Measurements from ENCODE around the gene DLGAP1. TPM values are rescaled to one million over a fixed set of nuclear protein-coding genes. Genes with fewer than 3 reads are reported as not detected.

The DLGAP1 gene
- total RNA-seq, 1 experiment from 2014 or later = 0.39 TPM

DNA sequence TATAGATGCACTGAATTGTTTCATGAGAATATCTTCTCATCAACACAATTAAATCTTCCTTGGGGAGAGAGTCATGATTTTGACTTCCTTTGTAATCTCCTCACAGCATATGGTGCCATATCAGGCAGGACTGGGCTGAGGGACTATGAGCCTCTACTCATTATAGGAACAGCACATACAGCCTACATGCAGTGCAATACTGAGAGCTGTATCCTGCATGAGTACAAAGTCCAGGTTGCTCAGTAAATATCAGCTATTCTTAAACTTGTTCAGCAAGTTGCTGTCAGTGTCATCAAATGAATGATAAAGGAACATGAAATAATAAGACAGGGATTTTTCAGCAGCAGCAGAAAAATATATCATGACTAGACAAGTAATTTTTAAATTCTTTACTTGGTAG lies 10.8 kb downstream of the DLGAP1 start:
- CTCF ChIA-PET = no interaction called here
- TF ChIP-seq, protein P1, sequence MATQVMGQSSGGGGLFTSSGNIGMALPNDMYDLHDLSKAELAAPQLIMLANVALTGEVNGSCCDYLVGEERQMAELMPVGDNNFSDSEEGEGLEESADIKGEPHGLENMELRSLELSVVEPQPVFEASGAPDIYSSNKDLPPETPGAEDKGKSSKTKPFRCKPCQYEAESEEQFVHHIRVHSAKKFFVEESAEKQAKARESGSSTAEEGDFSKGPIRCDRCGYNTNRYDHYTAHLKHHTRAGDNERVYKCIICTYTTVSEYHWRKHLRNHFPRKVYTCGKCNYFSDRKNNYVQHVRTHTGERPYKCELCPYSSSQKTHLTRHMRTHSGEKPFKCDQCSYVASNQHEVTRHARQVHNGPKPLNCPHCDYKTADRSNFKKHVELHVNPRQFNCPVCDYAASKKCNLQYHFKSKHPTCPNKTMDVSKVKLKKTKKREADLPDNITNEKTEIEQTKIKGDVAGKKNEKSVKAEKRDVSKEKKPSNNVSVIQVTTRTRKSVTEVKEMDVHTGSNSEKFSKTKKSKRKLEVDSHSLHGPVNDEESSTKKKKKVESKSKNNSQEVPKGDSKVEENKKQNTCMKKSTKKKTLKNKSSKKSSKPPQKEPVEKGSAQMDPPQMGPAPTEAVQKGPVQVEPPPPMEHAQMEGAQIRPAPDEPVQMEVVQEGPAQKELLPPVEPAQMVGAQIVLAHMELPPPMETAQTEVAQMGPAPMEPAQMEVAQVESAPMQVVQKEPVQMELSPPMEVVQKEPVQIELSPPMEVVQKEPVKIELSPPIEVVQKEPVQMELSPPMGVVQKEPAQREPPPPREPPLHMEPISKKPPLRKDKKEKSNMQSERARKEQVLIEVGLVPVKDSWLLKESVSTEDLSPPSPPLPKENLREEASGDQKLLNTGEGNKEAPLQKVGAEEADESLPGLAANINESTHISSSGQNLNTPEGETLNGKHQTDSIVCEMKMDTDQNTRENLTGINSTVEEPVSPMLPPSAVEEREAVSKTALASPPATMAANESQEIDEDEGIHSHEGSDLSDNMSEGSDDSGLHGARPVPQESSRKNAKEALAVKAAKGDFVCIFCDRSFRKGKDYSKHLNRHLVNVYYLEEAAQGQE (IDR thresholded peaks at IDR 0.05; ENCODE audit: low read depth) = no peak
- TF ChIP-seq POLR2AphosphoS5 (IDR thresholded peaks at IDR 0.05; ENCODE audit: low read depth, low read length) (no peak), EZH2phosphoT487 (IDR thresholded peaks at IDR 0.05; ENCODE audit: borderline replicate concordance) (no peak), ZNF274 (IDR thresholded peaks at IDR 0.05; ENCODE audit: low read depth, low read length) (no peak), SIN3A (IDR thresholded peaks at IDR 0.05; ENCODE audit: low read depth) (no peak), CBX3 (IDR thresholded peaks at IDR 0.05; ENCODE audit: low read depth) (no peak), SRF (IDR thresholded peaks at IDR 0.05; ENCODE audit: low read depth) (no peak)
- TF ChIP-seq, protein P2, sequence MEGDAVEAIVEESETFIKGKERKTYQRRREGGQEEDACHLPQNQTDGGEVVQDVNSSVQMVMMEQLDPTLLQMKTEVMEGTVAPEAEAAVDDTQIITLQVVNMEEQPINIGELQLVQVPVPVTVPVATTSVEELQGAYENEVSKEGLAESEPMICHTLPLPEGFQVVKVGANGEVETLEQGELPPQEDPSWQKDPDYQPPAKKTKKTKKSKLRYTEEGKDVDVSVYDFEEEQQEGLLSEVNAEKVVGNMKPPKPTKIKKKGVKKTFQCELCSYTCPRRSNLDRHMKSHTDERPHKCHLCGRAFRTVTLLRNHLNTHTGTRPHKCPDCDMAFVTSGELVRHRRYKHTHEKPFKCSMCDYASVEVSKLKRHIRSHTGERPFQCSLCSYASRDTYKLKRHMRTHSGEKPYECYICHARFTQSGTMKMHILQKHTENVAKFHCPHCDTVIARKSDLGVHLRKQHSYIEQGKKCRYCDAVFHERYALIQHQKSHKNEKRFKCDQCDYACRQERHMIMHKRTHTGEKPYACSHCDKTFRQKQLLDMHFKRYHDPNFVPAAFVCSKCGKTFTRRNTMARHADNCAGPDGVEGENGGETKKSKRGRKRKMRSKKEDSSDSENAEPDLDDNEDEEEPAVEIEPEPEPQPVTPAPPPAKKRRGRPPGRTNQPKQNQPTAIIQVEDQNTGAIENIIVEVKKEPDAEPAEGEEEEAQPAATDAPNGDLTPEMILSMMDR (IDR thresholded peaks at IDR 0.05 in 2 of 3, conservative IDR thresholded peaks at IDR 0.05 in 1 of 3; ENCODE audit: borderline replicate concordance in 1 of 3, insufficient read depth in 1 of 3, low read depth in 2 of 3, low read length in 2 of 3) = no peak
- Histone ChIP-seq H3K4me2 (ENCODE audit: low read length) (no peak overlapping the region), H3K9me2 (ENCODE audit: insufficient read depth) (no peaks in the 10 kb centered on the region), H3K9ac (ENCODE audit: low read length) (no peak overlapping the region), H3K4me1 (ENCODE audit: control insufficient read depth in 1 of 2, insufficient read depth in 2 of 2, low read length in 2 of 2) (no peaks in the 10 kb centered on the region), H3K27ac (ENCODE audit: low read depth, low read length) (no peak overlapping the region), H3K9me3 (ENCODE audit: control insufficient read depth in 1 of 2, insufficient read depth in 1 of 2, low read depth in 1 of 2, low read length in 2 of 2) (peaks cover 16 to 20% of the 10 kb centered on the region in 2 experiments; a peak in 2 of 4 replicates), H3K36me3 (ENCODE audit: control insufficient read depth in 1 of 2, insufficient read depth in 2 of 2, low read length in 2 of 2) (no peaks in the 10 kb centered on the region), H3K79me2 (ENCODE audit: insufficient read depth, low read length) (no peaks in the 10 kb centered on the region), H3K4me3 (replicated peaks in 1 of 2; ENCODE audit: low read depth in 1 of 2, low read length in 2 of 2) (no peak overlapping the region), H4K20me1 (ENCODE audit: insufficient read depth) (no peaks in the 10 kb centered on the region), H2AFZ (ENCODE audit: low read depth, low read length, poor library complexity, severe bottlenecking) (no peak overlapping the region), H3K27me3 (ENCODE audit: insufficient read depth, low read length) (no peaks in the 10 kb centered on the region)
- no TSS peak for BruUV-seq (replicated peaks)
- no peak for ATAC-seq
- RAD21 ChIA-PET (ENCODE audit: low non-redundant PET in 1 of 2, low total read pairs in 2 of 2, uncharacterized antibody in 2 of 2, unreplicated experiment in 2 of 2) = no interaction called here
- POLR2A ChIA-PET = no interaction called here
- intact Hi-C loops (cut with micrococcal nuclease) = loop anchor here (2.0 kb wide), 1 partner anchor 20 kb away; no protein-coding TSS in a partner anchor
- DNase-seq (ENCODE audit: low read depth, low spot score) = no peak

Measured in HCT116 (cell line).